Stimulated activated CD8-positive, alpha-beta memory T cell treated with anti-CD3 and anti-CD28 coated beads, Interleukin-4, amount 100 ng/mL, for 48 hours (primary cell): ENCODE results near the gene CNPPD1.

ENCODE experiments used
- DNase-seq: peaks from one replicate; pipeline ENCODE4 v3.0.0-alpha.2; 2020

Gene CNPPD1

DNA sequence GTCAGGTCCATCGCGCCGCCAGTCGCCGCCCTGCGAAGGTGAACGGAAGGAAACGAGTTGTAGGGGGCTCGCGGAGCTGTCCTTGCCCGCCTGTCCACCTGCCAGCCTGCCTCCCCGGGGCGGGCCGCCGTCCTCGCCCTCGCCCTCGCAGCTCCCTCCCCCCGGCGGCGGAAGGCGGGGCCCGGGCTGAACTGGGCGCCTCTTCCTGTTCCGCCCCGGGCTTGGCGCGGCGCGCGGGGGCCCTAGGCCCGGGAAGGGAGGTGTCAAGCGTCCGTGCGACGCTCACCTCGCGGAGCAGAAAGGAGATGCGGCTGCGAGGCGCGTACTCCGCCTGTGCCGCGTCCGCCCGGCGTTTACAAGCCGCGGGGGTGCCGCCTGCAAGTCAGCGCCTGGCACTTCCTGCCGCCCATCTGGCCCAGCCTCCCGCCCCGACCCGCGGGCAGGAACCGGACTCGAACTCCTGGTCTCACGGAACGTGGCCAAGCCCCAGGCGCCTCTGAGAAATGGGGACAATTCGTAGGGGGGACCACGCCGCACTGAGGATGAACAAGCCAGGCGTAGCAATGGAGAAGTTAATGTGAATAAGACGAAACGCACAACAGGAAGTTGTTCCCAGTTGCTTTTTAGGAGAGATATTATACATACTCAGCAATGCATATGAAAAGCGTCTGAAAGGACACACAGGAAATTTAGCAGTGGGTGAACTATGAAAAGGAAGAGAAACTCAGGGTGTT lies at the start of gene CNPPD1:
TSS of gene CNPPD1 (minus strand) at position 108 of the 734 bp plus-strand sequence. CDS start at position 11, 97 bp downstream.
- DNase-seq = peak; percentile 89

- DNase-seq = no peak
Observed at GRCh38 chr2:219225350-219225749, 48.6 kb upstream of the CNPPD1 start.

- no peak for DNase-seq
Observed at GRCh38 chr2:219223831-219224610, 47.3 kb upstream of the CNPPD1 start.

DNA sequence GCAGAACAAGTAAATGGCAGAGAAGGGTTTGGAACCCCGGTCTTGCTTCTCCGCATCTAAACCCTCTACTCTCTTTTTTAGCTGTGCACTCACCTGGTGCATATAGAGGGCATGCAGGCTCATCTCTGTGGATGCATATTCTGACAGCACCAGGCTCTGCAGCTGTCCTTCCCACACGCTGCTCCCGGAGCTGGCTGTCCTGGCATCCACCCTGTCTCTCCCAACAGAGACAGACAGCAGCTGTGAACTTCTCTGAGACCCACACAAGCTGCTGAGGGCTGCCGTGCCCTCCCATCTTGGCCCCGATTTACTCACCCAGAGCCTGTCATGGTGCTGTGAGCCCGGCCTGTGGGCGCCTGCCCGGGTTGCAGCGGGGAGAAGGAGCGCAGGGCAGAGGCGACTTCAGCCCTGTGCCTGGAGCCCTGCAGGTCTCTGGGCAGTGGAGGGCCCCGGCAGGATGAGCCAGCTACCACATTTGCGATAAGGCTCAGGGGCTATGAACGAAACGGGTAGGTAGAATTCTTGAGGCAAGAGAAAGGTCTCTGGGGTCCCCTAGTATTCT lies 45.3 kb upstream of the CNPPD1 start:
- DNase-seq = no peak

DNA sequence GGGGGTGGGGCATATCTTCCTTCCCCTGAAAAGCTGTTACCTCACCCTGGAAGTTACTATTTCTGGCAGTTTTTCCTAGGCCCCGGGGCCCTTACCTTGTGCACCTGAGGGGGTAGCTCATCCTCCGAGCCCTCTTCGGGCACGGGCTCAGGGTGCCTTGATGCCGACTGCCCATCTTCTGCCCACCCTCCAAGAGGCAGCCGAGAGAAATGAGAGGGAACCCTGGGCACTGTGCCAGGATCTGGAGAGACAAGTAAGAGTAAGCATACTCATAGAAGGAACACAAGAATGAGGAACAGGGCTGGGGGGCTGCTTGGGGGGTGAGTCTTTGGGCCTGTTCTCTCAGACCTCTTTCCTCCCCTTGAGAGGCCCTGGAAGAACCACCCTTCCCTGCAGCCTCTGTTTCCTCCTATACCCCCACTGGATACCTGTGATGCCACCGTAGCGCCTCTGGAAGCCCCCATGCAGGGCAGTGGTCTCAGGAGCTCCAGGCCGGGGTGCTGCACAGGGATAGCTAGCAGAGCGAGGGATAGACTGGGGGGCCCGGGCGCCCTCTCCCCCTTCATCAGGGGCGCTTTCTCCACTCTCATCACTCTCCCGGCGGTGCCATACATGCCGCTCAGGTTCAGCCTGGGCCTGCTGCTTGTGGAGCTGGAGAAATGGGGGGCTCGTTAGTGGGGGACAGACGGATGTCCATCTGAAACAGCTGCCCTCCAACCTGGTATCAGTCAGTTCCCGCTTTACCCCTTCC lies 44.1 kb upstream of the CNPPD1 start:
- DNase-seq = no peak

DNA sequence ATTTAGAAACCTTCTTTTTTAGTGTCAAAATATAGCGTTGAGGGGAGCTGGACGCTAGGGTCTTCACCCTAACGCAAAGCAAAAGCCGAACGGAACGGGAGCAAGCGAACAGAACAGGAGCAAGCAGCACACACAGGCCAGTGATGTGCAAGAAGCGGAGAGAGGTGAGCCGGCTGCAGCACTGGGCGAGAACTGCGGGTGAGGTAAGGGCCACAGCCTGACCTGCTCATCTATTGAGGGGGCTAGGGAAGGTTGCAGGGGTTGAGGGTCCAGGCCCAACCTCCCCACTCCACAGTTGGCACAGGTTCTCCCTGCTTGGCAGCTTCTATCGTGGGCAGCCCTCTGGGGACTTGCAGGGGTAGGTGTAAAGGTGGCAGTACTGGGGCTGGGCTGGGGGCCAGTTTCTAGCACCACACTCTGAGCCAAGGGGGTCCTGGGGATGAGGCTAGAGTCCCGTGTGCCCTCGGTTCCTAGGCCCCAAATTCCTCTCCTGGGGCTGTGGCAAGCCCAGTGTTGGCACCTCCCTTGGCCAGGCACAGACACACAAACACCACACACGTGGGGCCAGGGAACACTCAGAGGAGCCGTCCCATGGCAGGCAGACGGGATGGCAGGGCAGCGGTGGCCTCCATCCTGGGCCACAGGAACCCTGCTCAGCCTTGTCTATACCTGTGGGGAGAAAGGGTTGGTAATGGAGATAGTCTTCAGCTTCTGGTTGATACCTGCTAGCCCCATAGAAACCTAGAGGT lies 43.2 kb upstream of the CNPPD1 start:
- no peak for DNase-seq

DNA sequence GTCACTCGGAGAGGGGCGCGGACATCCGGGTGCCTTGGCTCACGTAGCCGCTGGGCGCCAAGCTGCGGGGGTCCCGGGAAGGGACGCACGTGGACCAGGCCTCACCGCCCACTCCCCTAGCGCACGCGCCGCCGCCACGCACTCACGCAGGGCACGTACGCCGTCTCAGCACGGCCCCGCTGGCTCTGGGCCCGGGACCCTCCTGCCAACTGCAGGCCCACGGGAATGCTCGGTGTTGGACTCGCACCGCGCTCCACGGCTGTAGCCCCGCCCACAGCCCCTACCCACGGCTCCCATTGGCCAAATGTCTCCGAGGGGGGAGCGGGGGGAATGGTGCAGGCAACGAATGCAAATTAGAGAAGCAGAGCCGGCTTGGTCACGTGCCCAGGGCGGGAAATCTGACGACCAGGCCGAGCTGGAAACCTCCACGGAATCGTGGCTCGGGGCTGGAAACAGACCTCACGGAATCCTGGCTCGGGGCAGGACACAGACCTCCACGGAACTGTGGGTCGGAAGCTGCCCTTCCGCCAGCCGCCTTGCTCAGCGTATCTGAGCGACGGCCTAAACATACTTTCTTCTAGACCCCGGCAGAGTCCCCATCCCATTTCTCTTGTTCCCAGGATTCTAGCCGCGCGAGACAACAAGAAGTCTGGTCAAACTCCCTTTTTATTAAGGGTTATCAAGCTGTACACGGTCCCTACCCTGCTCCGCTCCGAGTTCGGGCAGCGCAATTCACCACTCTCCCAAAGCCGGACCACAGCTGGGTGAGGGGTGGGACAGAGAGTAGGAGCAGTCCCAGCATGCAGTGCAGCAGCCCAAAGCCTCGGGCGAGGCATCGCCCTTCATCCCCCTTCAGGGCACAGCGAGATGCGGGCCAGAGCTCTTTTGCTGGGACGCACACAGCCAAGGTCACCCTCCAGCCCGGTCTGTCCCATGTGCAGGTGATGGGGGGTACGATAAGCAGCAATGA lies 42.3 kb upstream of the CNPPD1 start, which contains the start of gene ABCB6:
TSS of gene ABCB6 (minus strand) at position 227 of the 970 bp plus-strand sequence. CDS start 285 bp downstream, outside the sequence.
- DNase-seq = peak; percentile 92

DNA sequence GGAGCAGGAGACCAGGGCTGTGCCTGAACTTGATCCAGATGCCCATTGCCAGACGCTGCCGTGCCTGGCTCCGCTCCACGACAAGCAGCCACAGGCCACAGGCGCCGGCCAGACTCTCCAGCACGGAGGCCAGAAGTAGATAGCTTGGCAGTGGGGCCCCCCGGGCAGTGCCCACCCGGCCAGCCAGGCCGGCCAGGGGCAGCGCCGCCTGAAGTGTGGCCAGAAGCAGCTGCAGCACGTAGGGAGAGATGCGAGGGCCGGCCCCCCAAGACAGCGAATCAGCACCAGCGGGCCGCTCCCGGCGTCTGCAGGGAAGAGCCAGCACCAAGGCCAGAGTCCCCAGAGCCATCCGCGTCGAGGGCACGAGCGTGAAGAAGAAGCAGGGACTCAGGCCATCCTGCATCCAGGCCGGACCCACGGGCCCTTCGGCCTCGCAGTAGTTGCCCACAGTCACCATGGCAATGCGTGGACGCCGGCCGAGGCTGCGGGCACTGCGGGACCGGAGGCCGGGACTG lies 41.5 kb upstream of the CNPPD1 start:
- no peak for DNase-seq

DNA sequence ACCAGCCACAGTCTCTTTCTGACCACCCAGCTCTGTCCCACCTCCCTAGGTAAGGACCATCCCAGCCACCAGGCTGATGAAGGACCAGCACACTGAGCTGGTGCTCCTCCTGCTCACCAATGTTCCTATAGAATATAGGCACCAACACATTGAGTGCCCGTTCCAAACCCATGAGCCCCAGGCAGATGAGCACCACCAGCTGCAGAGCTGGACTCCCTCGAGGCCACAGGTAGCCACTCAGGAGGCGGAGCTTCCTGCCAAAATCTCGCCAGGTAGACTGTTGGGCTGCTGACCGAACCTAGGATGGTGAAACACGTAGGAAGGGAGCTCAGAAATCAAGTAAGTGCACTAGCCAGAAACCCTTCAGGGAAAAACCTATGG lies 39.8 kb upstream of the CNPPD1 start:
- DNase-seq = no peak

DNA sequence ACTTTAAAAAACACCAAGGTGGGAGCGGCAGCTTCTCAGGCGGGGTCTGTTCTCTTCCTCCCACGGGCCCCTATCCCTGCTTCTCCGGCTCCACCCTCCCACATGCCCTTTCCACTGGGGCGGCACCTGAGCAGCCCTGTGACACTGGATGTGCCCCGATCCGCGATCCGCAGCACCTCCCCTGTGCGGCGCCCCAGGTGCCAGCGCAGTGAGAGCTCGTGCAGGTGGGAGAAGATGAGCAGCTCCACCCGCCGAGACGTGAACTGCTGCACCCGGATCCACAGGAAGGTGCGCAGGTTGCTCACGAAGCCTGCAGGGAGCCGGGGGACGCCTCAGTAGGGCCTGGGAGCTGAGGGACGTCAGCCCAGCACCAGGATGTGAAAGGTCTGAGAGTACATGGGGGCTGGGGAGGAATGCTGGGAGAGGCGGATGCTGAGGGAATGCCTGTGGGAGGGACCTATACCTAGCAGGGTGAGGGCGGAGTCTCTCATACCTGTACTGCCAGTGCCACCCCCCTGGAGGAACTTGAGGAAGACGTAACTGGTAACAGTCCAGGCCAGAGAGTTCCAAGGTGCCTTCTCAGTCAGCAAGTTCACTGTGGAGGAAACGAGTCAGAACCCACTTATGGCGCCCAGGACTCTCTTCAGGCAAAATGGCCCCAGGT lies 39.3 kb upstream of the CNPPD1 start:
- no peak for DNase-seq

GRCh38 chr2:219214786-219215185 lies 38.1 kb upstream of the CNPPD1 start:
- DNase-seq = no peak

GRCh38 chr2:219214141-219214540 lies 37.4 kb upstream of the CNPPD1 start:
- DNase-seq = no peak

GRCh38 chr2:219213486-219214071 lies 36.9 kb upstream of the CNPPD1 start:
- no peak for DNase-seq

GRCh38 chr2:219213026-219213415 lies 36.3 kb upstream of the CNPPD1 start:
- no peak for DNase-seq

GRCh38 chr2:219210886-219211362 lies 34.2 kb upstream of the CNPPD1 start:
- no peak for DNase-seq

GRCh38 chr2:219210196-219210885 lies 33.6 kb upstream of the CNPPD1 start:
- DNase-seq = no peak

- no peak for DNase-seq
Observed at GRCh38 chr2:219209236-219210195, 32.8 kb upstream of the CNPPD1 start.
